Glutamatergic neuron (in vitro differentiated cells): ENCODE measurements around the gene DPP3. TPM values are rescaled to one million over a fixed set of nuclear protein-coding genes. Genes with fewer than 3 reads are reported as not detected.
A peak's percentile ranks its signal among the peaks of the same experiment; 100 is the strongest.

Source experiments
- DNase-seq: peaks from one replicate; pipeline ENCODE4 v3.0.0; 2022
- H3K27ac Mint-ChIP-seq: one replicate; pipeline ENCODE4 v1.8.0; 2020; ENCODE audit warnings: mild to moderate bottlenecking, mixed read lengths, inconsistent platforms; ENCODE audit not compliant: unreplicated experiment
- H3K27me3 Mint-ChIP-seq: one replicate; pipeline ENCODE4 v1.8.0; 2020; ENCODE audit warnings: mild to moderate bottlenecking, moderate library complexity, mixed read lengths, inconsistent platforms; ENCODE audit not compliant: unreplicated experiment
- H3K36me3 Mint-ChIP-seq: one replicate; pipeline ENCODE4 v1.8.0; 2020; ENCODE audit warnings: mild to moderate bottlenecking, mixed read lengths, inconsistent platforms; ENCODE audit not compliant: unreplicated experiment
- H3K4me1 Mint-ChIP-seq: one replicate; pipeline ENCODE4 v1.8.0; 2020; ENCODE audit warnings: mild to moderate bottlenecking, low read depth, mixed read lengths, inconsistent platforms; ENCODE audit not compliant: unreplicated experiment
- H3K4me3 Mint-ChIP-seq: one replicate; pipeline ENCODE4 v1.8.0; 2020; ENCODE audit warnings: mild to moderate bottlenecking, mixed read lengths, inconsistent platforms; ENCODE audit not compliant: unreplicated experiment
- H3K9me3 Mint-ChIP-seq: one replicate; pipeline ENCODE4 v1.8.0; 2020; ENCODE audit warnings: mild to moderate bottlenecking, moderate library complexity, mixed read lengths, inconsistent platforms; ENCODE audit not compliant: unreplicated experiment
- total RNA-seq: library from RNA; stranded (reverse); fragmentation: NEBNext Ultra II Directional; extraction: Animal tissue kit (Norgen Biotek cat#: 25700); gene quantifications from one replicate; pipeline ENCODE4 v1.2.1, GENCODE V29; 2021; ENCODE audit not compliant: unreplicated experiment
- TF ChIP-seq, protein P1 (sequence below): fragments of 200-600 bp; sonication (generic); IDR thresholded peaks from one replicate; pipeline ENCODE4 v1.5.0; 2021; ENCODE audit not compliant: partially characterized antibody, unreplicated experiment

DPP3 gene
- total RNA-seq, 1 donor from 2014 or later = 72.0 TPM

DNA sequence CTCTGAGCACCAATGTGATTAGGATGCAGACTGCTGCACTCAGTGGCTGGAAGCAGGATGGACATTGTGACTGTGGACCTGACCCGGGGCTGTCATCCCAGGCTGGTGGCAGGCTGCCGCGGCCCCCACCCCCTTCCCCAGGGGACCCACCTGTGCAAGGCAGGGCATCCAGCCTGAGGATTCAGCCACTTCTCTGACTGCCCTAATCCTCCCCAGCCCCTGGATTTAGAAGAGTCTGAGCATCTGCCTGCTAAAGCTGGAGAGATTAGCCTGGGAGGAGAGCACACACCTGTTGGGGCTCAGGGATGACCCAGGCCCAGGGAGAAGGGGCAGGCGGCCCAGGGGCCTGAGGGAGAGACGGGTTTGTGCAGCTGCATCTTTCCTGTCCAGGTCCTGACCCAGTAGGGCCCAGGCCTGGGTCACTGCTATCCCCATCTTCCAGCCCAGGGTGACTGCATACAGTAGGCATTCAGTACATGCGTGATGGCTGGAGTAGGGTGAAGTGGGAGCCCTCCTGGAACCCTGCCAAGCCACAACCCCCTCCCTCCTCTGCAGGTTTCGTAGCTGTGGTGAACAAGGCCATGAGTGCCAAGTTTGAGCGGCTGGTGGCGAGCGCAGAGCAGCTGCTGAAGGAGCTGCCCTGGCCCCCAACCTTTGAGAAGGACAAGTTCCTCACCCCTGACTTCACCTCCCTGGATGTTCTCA lies 12.1 kb downstream of the DPP3 start:
- Mint-ChIP-seq H3K9me3 (no peaks in the 10 kb centered on the region), H3K27me3 (no peaks in the 10 kb centered on the region), H3K27ac (no peak overlapping the region), H3K4me1 (peaks cover 1% of the 10 kb centered on the region), H3K4me3 (no peak overlapping the region), H3K36me3 (peaks cover 8% of the 10 kb centered on the region)
- DNase-seq = no peak
- TF ChIP-seq, protein P1, sequence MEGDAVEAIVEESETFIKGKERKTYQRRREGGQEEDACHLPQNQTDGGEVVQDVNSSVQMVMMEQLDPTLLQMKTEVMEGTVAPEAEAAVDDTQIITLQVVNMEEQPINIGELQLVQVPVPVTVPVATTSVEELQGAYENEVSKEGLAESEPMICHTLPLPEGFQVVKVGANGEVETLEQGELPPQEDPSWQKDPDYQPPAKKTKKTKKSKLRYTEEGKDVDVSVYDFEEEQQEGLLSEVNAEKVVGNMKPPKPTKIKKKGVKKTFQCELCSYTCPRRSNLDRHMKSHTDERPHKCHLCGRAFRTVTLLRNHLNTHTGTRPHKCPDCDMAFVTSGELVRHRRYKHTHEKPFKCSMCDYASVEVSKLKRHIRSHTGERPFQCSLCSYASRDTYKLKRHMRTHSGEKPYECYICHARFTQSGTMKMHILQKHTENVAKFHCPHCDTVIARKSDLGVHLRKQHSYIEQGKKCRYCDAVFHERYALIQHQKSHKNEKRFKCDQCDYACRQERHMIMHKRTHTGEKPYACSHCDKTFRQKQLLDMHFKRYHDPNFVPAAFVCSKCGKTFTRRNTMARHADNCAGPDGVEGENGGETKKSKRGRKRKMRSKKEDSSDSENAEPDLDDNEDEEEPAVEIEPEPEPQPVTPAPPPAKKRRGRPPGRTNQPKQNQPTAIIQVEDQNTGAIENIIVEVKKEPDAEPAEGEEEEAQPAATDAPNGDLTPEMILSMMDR = no peak

DNA sequence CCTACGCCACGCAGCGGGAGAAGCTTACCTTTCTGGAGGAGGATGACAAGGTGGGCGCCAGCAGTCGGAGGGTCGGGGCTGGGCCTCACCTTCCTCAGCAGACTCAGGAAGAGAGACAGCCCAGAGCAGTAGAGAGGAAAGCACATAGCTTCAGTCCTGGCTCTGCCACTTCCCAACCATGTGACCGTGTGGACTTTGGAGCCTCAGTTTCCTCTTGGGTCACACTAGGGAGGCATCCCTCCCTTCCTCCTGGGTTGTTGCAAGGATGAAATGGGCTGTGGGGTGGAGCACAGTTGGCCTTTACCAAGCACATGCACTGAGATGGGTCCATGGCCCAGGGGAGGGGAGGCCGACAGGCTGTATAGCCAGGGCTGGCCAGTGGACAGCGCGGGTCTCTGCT lies 12.9 kb downstream of the DPP3 start:
- Mint-ChIP-seq H3K36me3 (peaks cover 8% of the 10 kb centered on the region), H3K27me3 (no peaks in the 10 kb centered on the region), H3K4me3 (peak overlapping the region; percentile 46), H3K4me1 (peaks cover 1% of the 10 kb centered on the region), H3K27ac (peak overlapping the region; percentile 35), H3K9me3 (no peaks in the 10 kb centered on the region)
- no peak for DNase-seq
- TF ChIP-seq, protein P1 = no peak

GRCh38 chr11:66494458-66494857 lies 14.2 kb downstream of the DPP3 start:
- H3K27me3 Mint-ChIP-seq = no peaks in the 10 kb centered on the region
- TF ChIP-seq, protein P1 = no peak
- no peaks in the 10 kb centered on the region for H3K9me3 Mint-ChIP-seq
- H3K27ac Mint-ChIP-seq = no peak overlapping the region
- H3K4me1 Mint-ChIP-seq = peaks cover 1% of the 10 kb centered on the region
- H3K36me3 Mint-ChIP-seq = peaks cover 4% of the 10 kb centered on the region
- DNase-seq = no peak
- no peak overlapping the region for H3K4me3 Mint-ChIP-seq

- Mint-ChIP-seq H3K27ac (no peak overlapping the region), H3K4me1 (peaks cover 1% of the 10 kb centered on the region), H3K36me3 (peaks cover 4% of the 10 kb centered on the region), H3K9me3 (no peaks in the 10 kb centered on the region), H3K4me3 (no peak overlapping the region), H3K27me3 (no peaks in the 10 kb centered on the region)
- no peak for DNase-seq
- TF ChIP-seq, protein P1 = no peak
These were observed 14.7 kb downstream of the DPP3 start for GRCh38 chr11:66494935-66495334.

DNA sequence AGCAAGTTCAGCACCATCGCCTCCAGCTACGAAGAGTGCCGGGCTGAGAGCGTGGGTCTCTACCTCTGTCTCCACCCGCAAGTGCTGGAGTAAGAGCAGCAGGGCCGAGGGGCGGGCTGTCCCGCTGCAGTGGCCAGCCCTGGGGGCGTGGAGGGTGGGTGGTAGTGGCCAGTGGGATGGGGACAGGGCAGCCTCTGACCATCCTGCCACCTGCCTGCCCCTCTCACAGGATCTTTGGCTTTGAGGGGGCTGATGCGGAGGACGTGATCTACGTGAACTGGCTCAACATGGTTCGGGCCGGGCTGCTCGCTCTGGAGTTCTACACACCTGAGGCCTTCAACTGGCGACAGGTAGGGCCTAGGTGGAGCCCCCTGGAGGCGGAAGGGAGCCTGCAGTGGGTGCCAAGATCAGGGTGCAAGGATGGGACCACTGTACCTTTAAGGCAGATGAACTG lies 15.2 kb downstream of the DPP3 start:
- no peak for DNase-seq
- H3K4me3 Mint-ChIP-seq = no peak overlapping the region
- no peak overlapping the region for H3K27ac Mint-ChIP-seq
- peaks cover 1% of the 10 kb centered on the region for H3K4me1 Mint-ChIP-seq
- no peaks in the 10 kb centered on the region for H3K9me3 Mint-ChIP-seq
- TF ChIP-seq, protein P1 = peak; percentile 22
- H3K27me3 Mint-ChIP-seq = no peaks in the 10 kb centered on the region
- peaks cover 4% of the 10 kb centered on the region for H3K36me3 Mint-ChIP-seq
